CD4-positive, alpha-beta T cell (primary cell): ENCODE data around the gene KRT76. TPM values are rescaled to one million over a fixed set of nuclear protein-coding genes. Genes with fewer than 3 reads are reported as not detected.

Experiments used
- ATAC-seq: fragments of 200-7000 bp; cut with Tn5 transposase; one replicate; pipeline ENCODE4 v1.10.0; 2022; ENCODE audit warnings: mild to moderate bottlenecking; ENCODE audit not compliant: poor library complexity
- CTCF ChIA-PET: fragments of 350-600 bp; sonication (Branson Sonifier 250); formaldehyde crosslinking; loops from one replicate; lab custom pipeline; 2021; ENCODE audit warnings: antibody characterized with exemption, inconsistent platforms; lab: Charles Lee
- POLR2A ChIA-PET: fragments of 350-600 bp; sonication (Branson Sonifier 250); formaldehyde crosslinking; loops from one replicate; lab custom pipeline; 2021; ENCODE audit warnings: antibody characterized with exemption, inconsistent platforms; lab: Charles Lee
- DNase-seq, 14 experiments: peaks; one replicate each; pipeline ENCODE4 v3.0.0-alpha.2; 2013 to 2020; ENCODE audit warnings: mixed read lengths in 2 of 14
- H3K27ac ChIP-seq, 2 donors: one replicate each; pipeline versions ENCODE4 v1.5.1 to v1.7.0; 2013; ENCODE audit warnings: low read length in 2 of 2, low read depth in 1 of 2, mild to moderate bottlenecking in 1 of 2
- H3K27me3 ChIP-seq, 2 experiments: 1 replicate in 1 of 2; 2 replicates in 1 of 2; pipeline versions ENCODE4 v1.6.1 to v1.7.0; 2013; ENCODE audit warnings: low read length in 2 of 2, control low read depth in 1 of 2, mild to moderate bottlenecking in 1 of 2, moderate library complexity in 1 of 2; ENCODE audit not compliant: insufficient read depth in 2 of 2, control insufficient read depth in 1 of 2
- H3K36me3 ChIP-seq: one replicate; pipeline ENCODE4 v1.6.1; 2013; ENCODE audit warnings: low read length, control low read depth; ENCODE audit not compliant: insufficient read depth
- H3K4me1 ChIP-seq: one replicate; pipeline ENCODE4 v1.6.1; 2013; ENCODE audit warnings: low read length, control low read depth; ENCODE audit not compliant: insufficient read depth
- H3K4me3 ChIP-seq: one replicate; pipeline ENCODE4 v1.5.1; 2013; ENCODE audit warnings: mild to moderate bottlenecking, low read length, moderate library complexity
- H3K9me3 ChIP-seq, 2 experiments: 1 replicate in 1 of 2; 2 replicates in 1 of 2; pipeline versions ENCODE4 v1.6.1 to v1.7.0; 2013; ENCODE audit warnings: low read length in 2 of 2, mild to moderate bottlenecking in 2 of 2, control low read depth in 1 of 2, moderate library complexity in 1 of 2; ENCODE audit not compliant: control insufficient read depth in 1 of 2, insufficient read depth in 1 of 2
- H3K27ac Mint-ChIP-seq: one replicate; pipeline ENCODE4 v1.8.0; 2020; ENCODE audit warnings: mixed read lengths
- H3K27me3 Mint-ChIP-seq: one replicate; pipeline ENCODE4 v1.8.0; 2021; ENCODE audit warnings: mixed read lengths
- H3K36me3 Mint-ChIP-seq: one replicate; pipeline ENCODE4 v1.8.0; 2021; ENCODE audit warnings: low read depth, mixed read lengths
- H3K4me1 Mint-ChIP-seq: one replicate; pipeline ENCODE4 v1.8.0; 2021; ENCODE audit warnings: low read depth, mixed read lengths
- H3K4me3 Mint-ChIP-seq: one replicate; pipeline ENCODE4 v1.8.0; 2020; ENCODE audit warnings: mild to moderate bottlenecking, mixed read lengths
- H3K9me3 Mint-ChIP-seq: one replicate; pipeline ENCODE4 v1.8.0; 2020; ENCODE audit warnings: mixed read lengths
- CTCF ChIP-seq: fragments of 200-600 bp; IDR thresholded peaks from one replicate; pipeline ENCODE4 v1.8.0; 2022; ENCODE audit warnings: antibody characterized with exemption, mild to moderate bottlenecking
- intact Hi-C, 2 experiments: fragments of 100-400 bp; cut with DNase I in 1 of 2; cut with micrococcal nuclease in 1 of 2; formaldehyde crosslinking; loops; one replicate each; pipeline versions ENCODE4 v1.15.1 to v1.9.0; 2023 to 2025; cut with DNase I, micrococcal nuclease
- total RNA-seq, 174 experiments: library from RNA in 2 of 174; stranded (reverse) in 2 of 174; gene quantifications; one replicate each; pipeline ENCODE4 v1.2.3 and lab custom pipeline; 2021 to 2026

Gene KRT76
- total RNA-seq, 2 experiments from 2014 or later: not detected

GRCh38 chr12:52818887-52819420, 41.8 kb upstream of the KRT76 start:
- Histone ChIP-seq H3K27ac (no peak overlapping the region), H3K4me3 (no peak overlapping the region), H3K4me1 (peaks cover 5% of the 10 kb centered on the region), H3K27me3 (peaks cover 0 to 3% of the 10 kb centered on the region in 2 experiments), H3K9me3 (no peaks in the 10 kb centered on the region), H3K36me3 (no peaks in the 10 kb centered on the region)
- Mint-ChIP-seq H3K27me3 (no peaks in the 10 kb centered on the region), H3K9me3 (no peaks in the 10 kb centered on the region), H3K4me3 (no peak overlapping the region), H3K27ac (no peak overlapping the region), H3K36me3 (no peaks in the 10 kb centered on the region), H3K4me1 (peaks cover 13% of the 10 kb centered on the region)
- CTCF ChIA-PET: no interaction called here
- TF ChIP-seq CTCF: no peak
- POLR2A ChIA-PET: interaction anchor here (0.9 kb wide), 1 partner anchor 447 kb away, joined by 4 read pairs; no protein-coding TSS in a partner anchor
- DNase-seq (no peak), ATAC-seq (no peak)
- intact Hi-C loops: no loop called here

- no peaks in the 10 kb centered on the region for H3K9me3 ChIP-seq
- no peak for ATAC-seq
- H3K27me3 Mint-ChIP-seq: no peaks in the 10 kb centered on the region
- no peak for TF ChIP-seq CTCF
- H3K4me3 Mint-ChIP-seq: no peak overlapping the region
- peaks cover 5% of the 10 kb centered on the region for H3K4me1 ChIP-seq
- no peaks in the 10 kb centered on the region for H3K9me3 Mint-ChIP-seq
- no peak overlapping the region for H3K27ac Mint-ChIP-seq
- H3K4me3 ChIP-seq: no peak overlapping the region
- ChIA-PET CTCF (no interaction called here), POLR2A (interaction anchor here (0.8 to 1.5 kb wide), 2 partner anchors 10 to 24 kb away, joined by 3 to 4 read pairs; no protein-coding TSS in a partner anchor)
- H3K4me1 Mint-ChIP-seq: peaks cover 13% of the 10 kb centered on the region
- intact Hi-C loops: no loop called here
- no peak for DNase-seq
- no peaks in the 10 kb centered on the region for H3K36me3 Mint-ChIP-seq
- H3K36me3 ChIP-seq: no peaks in the 10 kb centered on the region
- H3K27me3 ChIP-seq: peaks cover 0 to 3% of the 10 kb centered on the region in 2 experiments
- no peak overlapping the region for H3K27ac ChIP-seq
Measured at GRCh38 chr12:52818388-52818787, 41.2 kb upstream of the KRT76 start.

GRCh38 chr12:52817699-52818238, 40.6 kb upstream of the KRT76 start:
- POLR2A ChIA-PET: interaction anchor here (0.7 to 1.5 kb wide), 3 partner anchors 9 to 56 kb away, joined by 3 to 4 read pairs (median 3); no protein-coding TSS in a partner anchor
- Mint-ChIP-seq H3K9me3 (no peaks in the 10 kb centered on the region), H3K36me3 (no peaks in the 10 kb centered on the region), H3K27me3 (no peaks in the 10 kb centered on the region), H3K4me3 (no peak overlapping the region), H3K27ac (no peak overlapping the region), H3K4me1 (peaks cover 13% of the 10 kb centered on the region)
- no peaks in the 10 kb centered on the region for H3K9me3 ChIP-seq
- H3K27me3 ChIP-seq: peaks cover 0 to 3% of the 10 kb centered on the region in 2 experiments
- peaks cover 5% of the 10 kb centered on the region for H3K4me1 ChIP-seq
- peak; percentile 44 for ATAC-seq
- H3K27ac ChIP-seq: no peak overlapping the region
- DNase-seq: no peak
- no peak for TF ChIP-seq CTCF
- intact Hi-C loops: no loop called here
- no peak overlapping the region for H3K4me3 ChIP-seq
- H3K36me3 ChIP-seq: no peaks in the 10 kb centered on the region
- CTCF ChIA-PET: interaction anchor here (0.6 kb wide), 1 partner anchor 17 kb away, joined by 3 read pairs; no protein-coding TSS in a partner anchor
